PFSK-1 (cell line): Measurements from ENCODE around the gene ADAM10.

ENCODE experiments used
- FOXP2 ChIP-seq: optimal IDR thresholded peaks from 2 replicates; pipeline ENCODE3; 2011; ENCODE audit warnings: borderline replicate concordance, control low read depth, inconsistent platforms; ENCODE audit not compliant: insufficient read depth; ENCODE audit errors: extremely low read length, extremely low read depth
- POLR2AphosphoS5 ChIP-seq: IDR thresholded peaks from 2 replicates; pipeline ENCODE4 v1.6.1; 2012; ENCODE audit warnings: low read depth, mild to moderate bottlenecking, control low read depth, low read length, moderate library complexity
- SIN3A ChIP-seq: IDR thresholded peaks from 2 replicates; pipeline ENCODE4 v1.6.1; 2012; ENCODE audit warnings: mild to moderate bottlenecking, low read length, moderate library complexity, borderline replicate concordance; ENCODE audit not compliant: insufficient read depth

DNA sequence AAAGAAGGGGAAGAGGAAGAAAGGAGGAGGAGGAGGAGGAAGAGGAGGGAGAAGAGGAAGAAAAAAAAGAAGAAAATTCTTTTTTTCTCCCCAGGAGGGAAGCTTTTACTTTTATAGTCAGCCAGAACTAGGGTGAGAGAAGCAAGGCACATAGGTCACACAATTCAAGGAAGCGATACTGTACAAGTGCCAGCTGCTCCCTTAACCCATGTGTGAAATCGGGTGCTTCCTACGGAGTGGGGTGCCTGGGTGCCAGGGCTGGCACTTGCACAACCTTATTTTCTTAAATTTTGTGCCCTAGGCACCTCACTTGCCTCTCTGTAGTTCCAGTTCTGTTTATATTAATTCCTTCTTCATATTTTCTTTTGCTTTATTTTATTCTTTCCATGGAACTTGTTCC is 167.3 kb downstream of the ADAM10 start:
- TF ChIP-seq POLR2AphosphoS5 = no peak
- TF ChIP-seq SIN3A = no peak
- TF ChIP-seq FOXP2 = no peak
